ENCODE data around the gene KHSRP. TPM values are rescaled to one million over a fixed set of nuclear protein-coding genes. Genes with fewer than 3 reads are reported as not detected.
A peak's percentile ranks its signal among the peaks of the same experiment; 100 is the strongest.

The KHSRP gene
- 100 to 1,000 TPM; 173 to 203 TPM for total RNA-seq
- polyA plus RNA-seq (ENCODE audit: insufficient read length in 6 of 6) = 100 to 1,000 TPM; 247 to 333 (median 284) TPM
- long read RNA-seq, donor 1, transcript KHSRP-212 (3 exons, 851 nt) = major isoform, 11 of 44 reads
- long read RNA-seq, donor 1, transcript KHSRP-211 (2 exons, 428 nt) = minor isoform, 6 of 44 reads
- long read RNA-seq, donor 1, partial matches to known transcripts = 27 of 44 reads
- long read RNA-seq, donor 1, other reads (novel, unspliced or antisense) = 0 of 44 reads
- long read RNA-seq, donor 2, transcript KHSRP-212 (3 exons, 851 nt) = major isoform, 14 of 54 reads
- long read RNA-seq, donor 2, transcript KHSRP-211 (2 exons, 428 nt) = minor isoform, 6 of 54 reads
- long read RNA-seq, donor 2, partial matches to known transcripts = 31 of 54 reads
- long read RNA-seq, donor 2, other reads (novel, unspliced or antisense) = 0 of 54 reads
- long read RNA-seq, donor 3, transcript KHSRP-212 (3 exons, 851 nt) = major isoform, 5 of 11 reads
- long read RNA-seq, donor 3, partial matches to known transcripts = 5 of 11 reads
- long read RNA-seq, donor 3, other reads (novel, unspliced or antisense) = 0 of 11 reads
- long read RNA-seq, donor 4, partial matches to known transcripts = 0 of 7 reads
- long read RNA-seq, donor 4, other reads (novel, unspliced or antisense) = 7 of 7 reads
- long read RNA-seq, donor 5, partial matches to known transcripts = 37 of 43 reads
- long read RNA-seq, donor 5, other reads (novel, unspliced or antisense) = 0 of 43 reads
- long read RNA-seq, donor 6, transcript KHSRP-212 (3 exons, 851 nt) = major isoform, 8 of 29 reads
- long read RNA-seq, donor 6, partial matches to known transcripts = 16 of 29 reads
- long read RNA-seq, donor 6, other reads (novel, unspliced or antisense) = 0 of 29 reads
- long read RNA-seq, donor 7, partial matches to known transcripts = 0 of 2 reads
- long read RNA-seq, donor 7, other reads (novel, unspliced or antisense) = 0 of 2 reads
- long read RNA-seq, donor 8, partial matches to known transcripts = 7 of 12 reads
- long read RNA-seq, donor 8, other reads (novel, unspliced or antisense) = 0 of 12 reads
- long read RNA-seq, donor 9 = 0 reads
- long read RNA-seq, donor 10 = 0 reads
- long read RNA-seq, donor 11 = 0 reads
- long read RNA-seq, donor 12, partial matches to known transcripts = 10 of 17 reads
- long read RNA-seq, donor 12, other reads (novel, unspliced or antisense) = 0 of 17 reads

DNA sequence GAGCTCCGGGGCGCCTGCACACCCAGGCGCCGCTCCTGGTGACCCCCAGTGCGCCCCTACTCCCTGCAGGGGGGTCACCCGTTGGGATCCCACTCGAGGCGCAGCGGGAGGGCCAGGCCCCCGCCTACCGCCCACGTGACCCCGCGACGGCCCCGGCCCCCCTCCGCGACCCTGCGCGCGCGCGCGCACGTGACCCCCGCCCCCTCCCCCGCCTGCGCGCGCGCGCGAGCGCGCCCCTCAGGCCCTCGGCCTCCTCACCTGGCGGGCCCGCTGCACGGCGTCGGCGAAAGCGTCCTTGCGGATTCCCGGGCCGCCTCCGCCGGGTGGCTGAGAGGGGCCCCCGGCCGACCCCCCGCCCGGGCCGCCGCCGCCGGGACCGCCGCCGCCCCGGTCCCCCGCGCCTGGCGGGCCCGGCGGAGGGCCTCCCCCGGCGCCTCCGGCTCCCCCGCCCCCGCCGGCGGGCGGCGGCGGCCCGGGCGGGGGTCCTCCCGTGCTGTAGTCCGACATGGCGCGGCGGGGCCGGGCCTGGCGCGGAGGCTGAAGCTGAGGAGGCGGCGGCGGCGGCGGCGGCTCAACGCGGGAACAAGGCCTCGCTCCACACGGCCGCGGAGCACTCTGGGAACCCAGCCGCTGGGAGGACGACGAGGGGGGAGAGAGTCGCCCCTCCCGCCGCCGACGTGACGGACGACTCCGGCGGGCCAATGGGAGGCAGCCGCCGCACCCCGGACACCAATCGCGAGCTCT is at the start of gene KHSRP:
Gene KHSRP (minus strand): TSS at position 617 of the 744 bp plus-strand sequence. CDS start 110 bp downstream, at position 507.
- H3K36me3 ChIP-seq = peaks cover 0 to 26% of the 10 kb centered on the region in 2 donors
- H3K27ac ChIP-seq = peak within 1 kb of the TSS; percentile 87
- DNase-seq = peak in 2 of 4 donors; percentile 19 to 98
- H3K9me3 ChIP-seq = no peaks in the 10 kb centered on the region
- H3K27me3 ChIP-seq = no peaks in the 10 kb centered on the region
- TF ChIP-seq, protein P1, sequence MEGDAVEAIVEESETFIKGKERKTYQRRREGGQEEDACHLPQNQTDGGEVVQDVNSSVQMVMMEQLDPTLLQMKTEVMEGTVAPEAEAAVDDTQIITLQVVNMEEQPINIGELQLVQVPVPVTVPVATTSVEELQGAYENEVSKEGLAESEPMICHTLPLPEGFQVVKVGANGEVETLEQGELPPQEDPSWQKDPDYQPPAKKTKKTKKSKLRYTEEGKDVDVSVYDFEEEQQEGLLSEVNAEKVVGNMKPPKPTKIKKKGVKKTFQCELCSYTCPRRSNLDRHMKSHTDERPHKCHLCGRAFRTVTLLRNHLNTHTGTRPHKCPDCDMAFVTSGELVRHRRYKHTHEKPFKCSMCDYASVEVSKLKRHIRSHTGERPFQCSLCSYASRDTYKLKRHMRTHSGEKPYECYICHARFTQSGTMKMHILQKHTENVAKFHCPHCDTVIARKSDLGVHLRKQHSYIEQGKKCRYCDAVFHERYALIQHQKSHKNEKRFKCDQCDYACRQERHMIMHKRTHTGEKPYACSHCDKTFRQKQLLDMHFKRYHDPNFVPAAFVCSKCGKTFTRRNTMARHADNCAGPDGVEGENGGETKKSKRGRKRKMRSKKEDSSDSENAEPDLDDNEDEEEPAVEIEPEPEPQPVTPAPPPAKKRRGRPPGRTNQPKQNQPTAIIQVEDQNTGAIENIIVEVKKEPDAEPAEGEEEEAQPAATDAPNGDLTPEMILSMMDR (IDR thresholded peaks at IDR 0.05) = no peak
- peaks cover 10 to 32% of the 10 kb centered on the region in 2 donors for H3K4me1 ChIP-seq
- intact Hi-C loops (cut with DNase I) = no loop called here
- ATAC-seq = no peak
- peak within 1 kb of the TSS; percentile 88 to 89 for H3K4me3 ChIP-seq

- Histone ChIP-seq H3K4me3 (no peak overlapping the region), H3K27ac (no peak overlapping the region), H3K4me1 (no peaks in the 10 kb centered on the region), H3K36me3 (peaks cover 0 to 62% of the 10 kb centered on the region in 2 donors), H3K9me3 (no peaks in the 10 kb centered on the region), H3K27me3 (peaks cover 5 to 27% of the 10 kb centered on the region in 2 donors)
- peak; percentile 7 for ATAC-seq
- intact Hi-C loops (cut with DNase I) = no loop called here
- no peak for DNase-seq
- TF ChIP-seq, protein P1 (IDR thresholded peaks at IDR 0.05) = no peak
These were observed 49.0 kb upstream of the KHSRP start for GRCh38 chr19:6473647-6474046.

DNA sequence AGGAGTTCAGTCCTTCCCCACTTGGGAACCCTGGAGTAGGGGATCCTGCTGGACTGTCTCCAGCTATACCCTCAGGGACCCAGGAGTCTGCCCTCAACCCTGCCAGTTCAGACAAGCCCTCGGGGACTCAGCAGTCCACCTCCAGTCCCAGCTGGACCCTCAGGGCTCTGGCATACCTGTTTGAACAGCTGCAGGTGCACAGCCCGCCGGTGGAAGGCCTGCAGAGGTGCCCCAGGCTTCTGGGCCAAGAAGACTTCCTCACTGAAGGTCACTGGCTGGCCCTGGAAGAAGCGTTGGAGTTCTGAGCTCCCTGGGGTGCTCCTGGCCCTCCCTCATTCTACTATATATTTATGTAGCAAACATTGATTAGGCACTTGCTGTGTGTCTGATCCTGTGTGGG is 48.1 kb upstream of the KHSRP start:
- no peak overlapping the region for H3K27ac ChIP-seq
- H3K4me3 ChIP-seq = no peak overlapping the region
- H3K36me3 ChIP-seq = peaks cover 0 to 70% of the 10 kb centered on the region in 2 donors
- H3K27me3 ChIP-seq = peaks cover 5 to 27% of the 10 kb centered on the region in 2 donors
- intact Hi-C loops (cut with DNase I) = no loop called here
- H3K4me1 ChIP-seq = no peaks in the 10 kb centered on the region
- DNase-seq = no peak
- no peaks in the 10 kb centered on the region for H3K9me3 ChIP-seq
- no peak for ATAC-seq
- TF ChIP-seq, protein P1 (IDR thresholded peaks at IDR 0.05) = no peak

DNA sequence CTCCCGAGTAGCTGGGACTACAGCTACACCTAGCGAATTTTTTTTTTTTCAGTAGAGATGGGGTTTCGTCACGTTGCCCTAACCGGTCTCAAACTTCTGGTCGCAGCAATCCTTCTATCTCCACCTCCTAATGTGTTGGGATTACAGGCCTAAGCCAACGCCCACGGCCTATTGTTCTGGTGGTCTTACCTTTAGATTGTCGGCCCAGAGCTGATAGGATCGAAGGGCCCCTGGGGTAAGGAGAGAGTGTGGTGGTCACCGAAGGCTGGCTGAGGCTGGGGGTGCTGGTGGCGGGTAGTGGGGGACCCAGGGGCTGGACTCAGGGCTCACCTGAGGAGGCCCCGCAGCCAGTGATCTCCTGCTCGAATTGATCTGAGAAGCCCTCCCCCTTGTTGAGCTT is 46.5 kb upstream of the KHSRP start:
- Histone ChIP-seq H3K9me3 (no peaks in the 10 kb centered on the region), H3K36me3 (peaks cover 0 to 75% of the 10 kb centered on the region in 2 donors), H3K27me3 (peaks cover 5 to 14% of the 10 kb centered on the region in 2 donors), H3K27ac (no peak overlapping the region), H3K4me3 (no peak overlapping the region), H3K4me1 (no peaks in the 10 kb centered on the region)
- TF ChIP-seq, protein P1 (IDR thresholded peaks at IDR 0.05) = no peak
- intact Hi-C loops (cut with DNase I) = no loop called here
- DNase-seq (no peak), ATAC-seq (no peak)
